Measurements from ENCODE around the gene SSTR4.

SSTR4 gene

GRCh38 chr20:23017516-23017915, 17.6 kb upstream of the SSTR4 start:
- DNase-seq (ENCODE audit: extremely low read depth, low read depth) = no peak
- H3K4me3 ChIP-seq (replicated peaks; ENCODE audit: low read depth, low read length) = no peak overlapping the region
- TF ChIP-seq, protein P1, sequence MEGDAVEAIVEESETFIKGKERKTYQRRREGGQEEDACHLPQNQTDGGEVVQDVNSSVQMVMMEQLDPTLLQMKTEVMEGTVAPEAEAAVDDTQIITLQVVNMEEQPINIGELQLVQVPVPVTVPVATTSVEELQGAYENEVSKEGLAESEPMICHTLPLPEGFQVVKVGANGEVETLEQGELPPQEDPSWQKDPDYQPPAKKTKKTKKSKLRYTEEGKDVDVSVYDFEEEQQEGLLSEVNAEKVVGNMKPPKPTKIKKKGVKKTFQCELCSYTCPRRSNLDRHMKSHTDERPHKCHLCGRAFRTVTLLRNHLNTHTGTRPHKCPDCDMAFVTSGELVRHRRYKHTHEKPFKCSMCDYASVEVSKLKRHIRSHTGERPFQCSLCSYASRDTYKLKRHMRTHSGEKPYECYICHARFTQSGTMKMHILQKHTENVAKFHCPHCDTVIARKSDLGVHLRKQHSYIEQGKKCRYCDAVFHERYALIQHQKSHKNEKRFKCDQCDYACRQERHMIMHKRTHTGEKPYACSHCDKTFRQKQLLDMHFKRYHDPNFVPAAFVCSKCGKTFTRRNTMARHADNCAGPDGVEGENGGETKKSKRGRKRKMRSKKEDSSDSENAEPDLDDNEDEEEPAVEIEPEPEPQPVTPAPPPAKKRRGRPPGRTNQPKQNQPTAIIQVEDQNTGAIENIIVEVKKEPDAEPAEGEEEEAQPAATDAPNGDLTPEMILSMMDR (IDR thresholded peaks at IDR 0.05; ENCODE audit: low read depth, low read length, missing control alignments) = no peak

DNA sequence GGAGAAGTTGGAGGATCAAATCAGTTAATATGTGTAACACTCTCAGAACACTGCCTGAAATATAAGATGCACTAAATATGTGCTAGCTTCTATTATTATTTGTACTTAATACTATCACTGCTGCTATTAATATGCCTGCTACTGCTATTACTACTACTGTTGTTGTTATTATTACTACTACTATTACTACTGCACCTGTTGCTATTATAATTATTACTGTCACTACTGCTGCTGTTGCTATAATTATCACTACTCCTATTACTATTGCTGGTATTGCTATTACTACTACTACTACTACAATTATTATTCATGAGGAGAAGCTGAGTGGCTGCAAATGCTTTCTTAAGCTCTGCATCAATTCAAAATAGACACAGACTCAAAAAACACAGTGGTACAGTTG, 16.7 kb upstream of the SSTR4 start:
- TF ChIP-seq, protein P1 (IDR thresholded peaks at IDR 0.05; ENCODE audit: low read depth, low read length, missing control alignments) = no peak
- DNase-seq (ENCODE audit: extremely low read depth, low read depth) = no peak
- H3K4me3 ChIP-seq (replicated peaks; ENCODE audit: low read depth, low read length) = no peak overlapping the region

DNA sequence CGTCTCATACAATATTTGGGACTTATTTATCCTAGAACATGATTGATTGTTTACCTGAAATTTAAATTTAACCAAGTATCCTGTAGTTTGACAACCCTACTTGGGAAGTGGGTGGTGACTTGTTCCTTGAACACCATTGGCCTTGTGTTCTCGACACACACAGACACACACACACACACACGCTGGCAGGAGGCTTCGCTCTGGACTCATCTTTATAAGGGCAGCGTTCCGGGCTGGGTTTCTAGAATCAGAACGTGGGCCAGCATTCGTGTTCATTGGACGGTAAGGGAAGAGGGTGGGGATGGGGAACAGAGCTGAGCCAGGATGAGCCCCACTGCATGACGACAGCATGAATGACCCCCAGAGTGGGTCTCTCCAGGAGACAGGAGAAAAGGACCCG, 16.2 kb upstream of the SSTR4 start:
- no peak for DNase-seq (ENCODE audit: extremely low read depth, low read depth)
- TF ChIP-seq, protein P1 (IDR thresholded peaks at IDR 0.05; ENCODE audit: low read depth, low read length, missing control alignments) = no peak
- H3K4me3 ChIP-seq (replicated peaks; ENCODE audit: low read depth, low read length) = no peak overlapping the region

GRCh38 chr20:23019403-23019802, 15.7 kb upstream of the SSTR4 start:
- H3K4me3 ChIP-seq (replicated peaks; ENCODE audit: low read depth, low read length) = no peak overlapping the region
- DNase-seq (ENCODE audit: extremely low read depth, low read depth) = no peak
- TF ChIP-seq, protein P1 (IDR thresholded peaks at IDR 0.05; ENCODE audit: low read depth, low read length, missing control alignments) = no peak

- DNase-seq (ENCODE audit: extremely low read depth, low read depth) = no peak
- no peak overlapping the region for H3K4me3 ChIP-seq (replicated peaks; ENCODE audit: low read depth, low read length)
- TF ChIP-seq, protein P1 (IDR thresholded peaks at IDR 0.05; ENCODE audit: low read depth, low read length, missing control alignments) = no peak
These were observed 14.7 kb upstream of the SSTR4 start for GRCh38 chr20:23020230-23021018.

- no peak for DNase-seq (ENCODE audit: extremely low read depth, low read depth)
- H3K4me3 ChIP-seq (replicated peaks; ENCODE audit: low read depth, low read length) = no peak overlapping the region
- TF ChIP-seq, protein P1 (IDR thresholded peaks at IDR 0.05; ENCODE audit: low read depth, low read length, missing control alignments) = no peak
These were observed 13.6 kb upstream of the SSTR4 start for GRCh38 chr20:23021541-23021940.

GRCh38 chr20:23021951-23022350, 13.2 kb upstream of the SSTR4 start:
- peak; percentile 2 for DNase-seq (ENCODE audit: extremely low read depth, low read depth)
- TF ChIP-seq, protein P1 (IDR thresholded peaks at IDR 0.05; ENCODE audit: low read depth, low read length, missing control alignments) = no peak
- no peak overlapping the region for H3K4me3 ChIP-seq (replicated peaks; ENCODE audit: low read depth, low read length)

Data from HFF-Myc (cell line).